SK-MEL-5 (cell line): Measurements from ENCODE around the gene MYLK2. TPM values are rescaled to one million over a fixed set of nuclear protein-coding genes. Genes with fewer than 3 reads are reported as not detected.

Experiments
- DNase-seq: peaks from one replicate; pipeline ENCODE4 v3.0.0-alpha.2; 2016; ENCODE audit warnings: low read depth, low spot score
- in situ Hi-C: cut with HindIII; loops from 2 replicates; pipeline ENCODE4 v1.10.0; 2016; ENCODE audit warnings: low sequenced_read_pairs, high pct_unique_total_duplicates, low pct_unique_long_range_greater_than_20kb
- total RNA-seq: library from RNA; depleted of rRNA; stranded (reverse); fragments of >200 nt; shearing (Covaris generic); gene quantifications from 2 replicates; pipeline ENCODE4 v1.2.3, GENCODE V29; 2014

The MYLK2 gene
- total RNA-seq, 1 experiment from 2014 or later = not detected

DNA sequence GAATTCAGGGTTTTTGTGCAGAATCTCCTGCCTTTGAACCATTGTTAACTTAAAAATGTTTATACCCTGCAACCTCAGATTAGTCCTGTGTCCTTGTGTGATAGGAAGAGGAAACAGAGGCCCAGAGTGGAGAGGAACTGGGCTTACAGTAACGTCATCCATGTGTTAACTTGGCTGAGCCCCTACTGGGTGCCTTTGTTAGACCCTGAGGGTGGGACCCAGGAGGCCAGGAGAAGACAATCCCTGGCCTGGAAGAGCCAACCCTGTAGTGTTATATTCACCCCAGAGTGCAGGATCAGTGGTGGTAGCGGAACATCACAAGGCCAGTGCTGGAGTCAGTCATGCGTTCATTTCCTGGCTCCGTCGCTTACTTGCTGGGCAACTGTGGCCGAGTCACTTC lies 10.6 kb downstream of the MYLK2 start:
- in situ Hi-C loops = no loop called here

DNA sequence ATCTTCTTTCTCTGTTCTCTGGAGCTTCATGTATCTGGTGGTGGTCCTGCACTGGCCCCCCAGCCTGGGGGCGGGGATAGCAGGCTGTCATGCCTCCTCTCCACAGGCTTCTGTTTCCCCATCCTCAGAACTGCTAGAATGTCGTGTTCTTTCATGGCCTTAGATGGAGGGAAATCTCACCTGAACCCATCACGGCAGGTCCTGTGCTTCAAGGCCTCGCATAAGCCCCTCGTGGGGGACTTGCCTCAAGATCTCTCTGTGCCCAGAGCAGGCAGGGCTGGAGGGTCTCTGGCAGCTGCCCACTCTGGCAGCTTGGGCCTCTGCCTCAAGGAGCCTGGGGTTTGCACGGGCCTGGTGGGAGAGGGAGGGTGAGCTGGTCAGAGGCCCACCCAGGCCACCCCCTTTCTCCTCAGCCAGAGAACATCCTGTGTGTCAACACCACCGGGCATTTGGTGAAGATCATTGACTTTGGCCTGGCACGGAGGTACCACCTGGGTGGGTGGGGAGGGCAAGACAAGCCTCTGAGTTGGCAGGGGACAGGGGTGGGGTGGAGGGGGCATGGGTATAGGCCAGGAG lies 11.3 kb downstream of the MYLK2 start:
- in situ Hi-C loops = no loop called here
- no peak for DNase-seq

More for the DNA sequence above, 10.6 kb downstream of the MYLK2 start:
- DNase-seq = no peak

DNA sequence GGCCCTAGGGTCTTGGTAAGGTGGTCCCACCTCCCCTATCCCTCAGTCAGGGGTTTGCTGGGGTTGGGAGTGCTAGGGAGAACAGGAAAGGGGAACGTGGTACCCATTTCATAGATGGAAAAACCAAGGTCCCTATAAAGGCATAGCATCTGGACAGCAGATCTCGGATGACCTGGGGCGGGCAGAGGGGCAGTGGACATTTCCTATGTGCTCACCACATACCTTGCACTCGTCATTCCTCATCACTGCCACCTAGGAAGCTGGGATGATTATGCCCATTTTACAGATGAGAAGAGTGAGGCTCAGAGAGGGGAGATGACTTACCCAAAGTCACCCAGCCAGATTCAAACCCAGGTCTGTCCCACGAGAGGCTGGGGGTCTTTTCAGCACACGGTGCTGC lies 12.1 kb downstream of the MYLK2 start:
- no peak for DNase-seq
- in situ Hi-C loops = no loop called here

DNA sequence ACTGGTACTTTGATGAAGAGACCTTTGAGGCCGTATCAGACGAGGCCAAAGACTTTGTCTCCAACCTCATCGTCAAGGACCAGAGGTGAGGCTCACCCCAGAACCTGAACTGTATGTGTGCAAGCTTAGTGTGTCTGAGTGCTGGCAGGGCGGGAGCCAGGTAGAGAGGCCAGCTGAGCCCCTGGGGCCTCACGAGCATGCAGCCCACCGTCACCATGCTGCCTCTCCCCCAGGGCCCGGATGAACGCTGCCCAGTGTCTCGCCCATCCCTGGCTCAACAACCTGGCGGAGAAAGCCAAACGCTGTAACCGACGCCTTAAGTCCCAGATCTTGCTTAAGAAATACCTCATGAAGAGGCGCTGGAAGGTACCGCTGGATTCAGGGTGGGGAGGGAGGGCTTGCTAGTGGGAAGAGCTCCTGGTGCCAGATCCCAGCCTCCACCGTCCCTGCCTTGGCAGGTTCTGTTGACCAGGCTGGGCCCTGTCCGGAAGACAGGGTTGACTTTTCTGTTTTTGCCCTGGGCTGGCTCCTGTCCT lies 12.7 kb downstream of the MYLK2 start:
- in situ Hi-C loops = no loop called here
- DNase-seq = no peak

DNA sequence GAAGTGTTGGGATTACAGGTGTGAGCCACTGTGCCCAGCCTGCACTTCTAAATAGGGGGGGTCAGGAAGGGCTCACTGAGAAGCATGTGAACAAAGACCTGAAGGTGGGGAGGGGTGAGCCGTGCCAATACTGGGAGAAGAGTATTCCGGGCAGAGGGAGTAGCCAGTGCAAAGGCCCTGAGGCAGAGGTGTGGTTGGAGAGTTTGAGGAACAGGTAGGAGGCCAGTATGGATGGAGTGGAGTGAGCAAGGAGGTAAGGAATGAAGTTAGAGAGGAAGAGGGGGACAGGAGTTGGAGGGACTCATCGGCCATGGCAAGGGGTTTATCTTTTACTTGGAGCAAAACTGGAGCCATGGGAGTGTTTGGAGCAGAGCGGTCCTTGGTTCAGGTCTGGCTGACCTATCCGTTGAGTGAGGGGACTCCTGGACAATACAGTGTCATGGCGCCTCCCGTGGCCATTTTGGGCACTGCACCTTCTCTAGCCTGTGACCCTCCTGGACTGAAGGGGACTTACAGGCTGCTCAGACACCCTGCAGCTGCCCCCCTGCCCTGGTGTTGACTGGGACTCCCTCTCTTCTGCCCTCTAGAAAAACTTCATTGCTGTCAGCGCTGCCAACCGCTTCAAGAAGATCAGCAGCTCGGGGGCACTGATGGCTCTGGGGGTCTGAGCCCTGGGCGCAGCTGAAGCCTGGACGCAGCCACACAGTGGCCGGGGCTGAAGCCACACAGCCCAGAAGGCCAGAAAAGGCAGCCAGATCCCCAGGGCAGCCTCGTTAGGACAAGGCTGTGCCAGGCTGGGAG lies 14.2 kb downstream of the MYLK2 start:
- DNase-seq = peak; percentile 78
- in situ Hi-C loops = no loop called here

DNA sequence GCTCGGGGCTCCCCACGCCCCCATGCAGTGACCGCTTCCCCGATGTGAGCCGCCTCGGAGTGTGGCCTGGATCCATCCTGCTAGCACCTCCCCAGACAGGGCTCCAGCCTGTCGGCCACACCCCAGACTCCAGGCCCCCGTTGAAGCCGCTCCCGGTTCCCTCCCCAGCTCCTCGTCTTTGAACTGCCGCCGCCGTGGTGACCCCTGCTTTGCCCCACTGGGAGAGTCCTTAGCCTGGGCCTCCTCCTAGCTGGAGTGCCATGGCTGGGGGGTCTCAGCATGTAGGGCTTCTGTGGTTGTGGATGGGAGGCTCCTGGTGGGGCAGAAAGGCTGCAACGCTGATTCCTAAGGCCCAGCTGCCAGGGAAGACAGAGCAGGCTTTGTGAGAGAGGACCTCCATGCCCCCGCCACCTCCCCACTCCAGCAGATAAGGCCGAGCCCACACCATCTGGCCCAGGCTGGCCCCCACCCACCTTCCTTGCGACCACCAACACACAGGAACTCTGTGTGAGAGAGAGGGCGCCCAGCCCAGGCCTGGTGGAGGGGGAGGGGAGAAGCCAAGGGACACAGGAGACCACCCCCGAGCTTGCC lies 14.9 kb downstream of the MYLK2 start:
- in situ Hi-C loops = no loop called here
- DNase-seq = no peak

DNA sequence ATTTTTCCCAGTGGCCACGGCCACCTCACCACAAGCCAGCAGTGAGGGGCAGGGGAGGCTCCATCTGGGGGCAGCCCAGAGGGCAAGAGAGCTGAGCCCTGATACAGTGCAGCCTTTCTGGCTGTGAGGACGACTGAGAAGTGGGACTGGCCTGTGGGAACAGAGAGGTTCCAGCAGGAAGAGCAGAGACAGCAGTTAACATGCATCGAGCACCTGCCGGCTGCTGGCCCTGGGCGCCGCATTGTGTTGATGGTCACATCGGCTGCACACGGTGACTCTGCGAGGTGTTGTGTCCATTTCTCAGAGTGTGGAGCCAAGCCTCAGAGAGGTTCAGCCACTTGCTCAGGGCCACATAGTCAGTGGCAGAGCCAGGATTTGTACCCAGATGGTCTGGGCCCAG lies 16.4 kb downstream of the MYLK2 start:
- DNase-seq = no peak
- in situ Hi-C loops = no loop called here

DNA sequence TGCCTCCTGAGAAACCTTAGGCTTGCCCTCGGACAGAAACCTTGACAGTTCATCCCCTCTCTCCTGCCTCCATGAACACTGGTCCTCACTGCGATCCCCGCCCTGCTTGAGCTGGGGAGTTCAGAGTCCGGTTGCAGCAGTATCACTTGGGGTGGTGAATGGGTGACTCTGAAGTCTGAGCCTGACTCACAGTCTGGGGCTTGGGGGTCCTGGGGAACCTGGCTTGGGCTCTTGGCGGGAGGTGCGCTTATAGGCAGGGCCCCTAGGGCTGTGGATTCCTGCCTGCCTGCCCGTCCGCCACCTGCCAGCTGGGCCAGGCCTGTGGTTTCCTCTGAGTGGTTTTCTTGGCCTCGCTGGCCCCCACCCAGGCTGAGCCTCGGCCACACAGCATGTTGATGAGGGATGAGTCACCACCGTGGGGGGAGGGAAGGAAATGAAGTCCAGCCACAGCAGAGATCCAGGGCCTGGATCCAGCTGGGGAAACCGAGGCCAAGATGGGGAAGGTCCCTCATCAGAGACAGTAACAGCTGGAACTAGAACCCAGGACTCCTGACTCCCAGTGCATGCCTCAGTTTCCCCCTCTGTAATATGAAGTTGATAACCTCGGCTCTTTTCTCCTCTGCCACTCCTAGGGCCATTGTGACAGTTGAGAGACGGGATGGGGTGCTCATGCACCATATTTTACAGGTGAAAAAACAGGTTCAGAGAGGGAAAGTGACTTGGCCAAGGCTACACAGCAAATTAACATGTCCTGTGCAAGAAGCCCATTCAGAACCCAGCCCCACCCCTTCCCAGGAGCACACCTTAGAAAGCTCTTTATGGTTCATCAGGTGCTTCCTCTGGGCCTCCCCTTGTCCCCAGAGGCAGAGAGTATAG lies 17.1 kb downstream of the MYLK2 start:
- in situ Hi-C loops = no loop called here
- DNase-seq = peak; percentile 50

DNA sequence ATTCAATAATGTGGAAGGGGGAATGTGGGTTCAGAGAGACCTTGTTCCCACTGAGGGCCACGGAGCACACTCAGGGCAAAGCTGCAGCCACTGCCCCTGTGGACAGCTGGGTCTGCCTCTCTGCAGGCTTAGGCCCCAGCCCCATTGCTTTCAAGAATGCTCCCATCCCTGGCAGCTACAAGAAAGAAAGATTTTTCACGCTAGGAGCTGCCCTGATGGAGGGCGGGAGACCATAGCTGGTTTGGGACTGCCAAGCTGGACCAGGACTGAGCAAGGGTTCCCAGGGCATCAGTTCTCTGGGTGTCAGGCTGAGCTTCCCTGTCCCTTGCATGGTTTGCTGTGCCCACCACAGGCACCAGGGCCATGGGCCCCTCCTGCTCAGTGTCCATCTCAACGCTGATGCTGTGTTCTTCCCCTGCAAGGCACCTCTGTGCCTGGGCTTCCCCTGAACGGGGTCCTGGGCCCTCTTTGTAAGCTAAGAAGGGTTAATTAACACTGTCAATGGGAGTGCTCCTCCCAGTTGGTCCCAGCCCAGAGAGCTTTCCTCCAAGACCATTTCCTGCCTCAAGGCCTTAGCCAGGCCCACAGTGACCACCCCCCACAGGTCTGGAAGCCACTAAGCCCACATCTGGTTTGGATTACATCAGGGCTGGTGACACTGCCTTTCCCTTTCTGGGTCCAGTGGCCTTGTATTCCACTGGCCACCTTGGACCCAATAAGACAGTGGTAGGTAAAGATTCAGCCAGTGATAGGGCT lies 17.9 kb downstream of the MYLK2 start:
- no peak for DNase-seq
- in situ Hi-C loops = no loop called here

DNA sequence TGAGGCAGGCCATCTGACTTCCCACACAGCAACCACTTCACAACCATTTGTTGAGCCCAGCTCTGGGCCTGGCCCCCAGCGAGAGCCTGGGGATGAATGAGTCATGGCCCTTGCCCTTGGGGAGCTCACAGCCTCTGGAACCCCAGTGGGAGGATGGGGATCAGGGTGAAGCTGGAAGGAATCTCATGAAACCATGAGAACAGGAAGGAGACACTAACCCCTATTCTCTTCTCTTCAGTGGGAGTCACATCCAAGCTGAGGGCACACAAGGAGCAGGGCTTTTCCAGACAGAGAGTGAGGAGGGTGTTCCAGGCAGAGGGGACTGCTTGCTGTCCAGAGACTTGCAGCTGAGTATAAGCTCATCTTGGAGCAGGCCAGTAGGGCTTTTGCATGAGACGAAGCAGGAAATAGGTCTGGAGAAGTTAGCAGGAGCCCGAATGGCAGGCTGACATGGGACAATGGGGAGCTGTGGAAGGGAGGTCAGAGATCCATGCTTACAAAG lies 18.8 kb downstream of the MYLK2 start:
- DNase-seq = no peak
- in situ Hi-C loops = no loop called here

DNA sequence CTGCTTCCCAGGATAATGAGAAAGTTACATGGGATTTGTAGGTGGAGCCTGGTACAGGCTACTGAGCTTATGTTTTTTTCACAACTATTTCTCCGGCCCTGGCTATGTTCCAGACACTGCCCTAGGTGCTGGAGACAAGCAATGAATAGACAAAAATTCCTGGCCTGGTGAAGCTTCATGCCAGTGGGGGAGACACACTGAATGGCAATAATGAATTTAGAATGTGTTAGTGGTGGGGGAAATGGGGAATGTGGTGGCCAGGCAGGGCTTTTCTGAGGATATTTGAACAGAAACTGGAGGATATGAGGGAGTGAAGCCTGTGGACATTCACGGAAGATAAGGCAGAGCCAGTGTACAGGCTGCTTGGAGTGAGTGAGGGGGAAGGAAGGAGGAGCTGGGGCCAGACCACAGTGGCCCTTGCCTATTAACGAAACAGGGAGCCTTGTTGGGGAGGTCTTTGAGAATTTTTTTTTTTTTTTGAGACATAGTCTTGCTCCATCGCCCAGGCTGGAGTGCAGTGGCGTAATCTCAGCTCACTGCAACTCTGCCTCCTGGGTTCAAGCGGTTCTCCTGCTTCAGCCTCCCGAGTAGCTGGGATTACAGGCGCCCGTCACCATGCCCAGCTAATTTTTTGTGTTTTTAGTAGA lies 19.6 kb downstream of the MYLK2 start:
- DNase-seq = no peak
- in situ Hi-C loops = no loop called here

DNA sequence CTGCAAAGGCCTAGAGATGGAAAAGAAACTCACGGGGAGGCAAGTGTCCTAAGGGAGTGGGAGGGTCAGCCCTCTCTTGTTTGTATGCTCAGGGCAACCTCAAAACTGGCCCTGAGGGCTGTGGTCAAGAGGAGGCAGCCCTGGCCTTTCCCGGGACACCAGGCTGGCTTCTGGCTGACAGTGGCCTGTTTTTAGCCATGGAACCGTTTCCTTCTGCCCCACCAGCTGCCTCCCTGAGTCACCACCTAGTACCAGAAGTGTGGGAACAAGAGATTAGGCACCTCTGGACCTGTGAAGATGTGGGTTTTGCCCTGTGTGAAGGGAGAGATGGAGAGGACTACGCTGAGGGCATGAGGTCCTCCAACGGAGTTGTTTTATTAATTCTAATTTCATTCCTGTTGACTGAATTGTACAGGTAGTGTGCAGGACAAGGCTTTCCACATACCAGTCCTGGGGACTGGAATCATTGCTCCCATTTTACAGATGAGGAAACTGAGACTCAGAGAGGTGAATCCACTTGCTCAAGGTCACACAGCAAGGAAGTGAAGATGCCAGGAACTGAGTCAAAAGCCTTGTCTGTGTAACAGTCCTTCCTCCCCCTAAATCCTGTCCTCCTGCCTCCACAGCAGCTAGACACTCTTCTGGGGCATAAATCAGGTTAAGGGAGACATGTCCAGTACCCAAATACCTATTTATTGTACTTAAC lies 20.8 kb downstream of the MYLK2 start:
- DNase-seq = no peak
- in situ Hi-C loops = no loop called here

DNA sequence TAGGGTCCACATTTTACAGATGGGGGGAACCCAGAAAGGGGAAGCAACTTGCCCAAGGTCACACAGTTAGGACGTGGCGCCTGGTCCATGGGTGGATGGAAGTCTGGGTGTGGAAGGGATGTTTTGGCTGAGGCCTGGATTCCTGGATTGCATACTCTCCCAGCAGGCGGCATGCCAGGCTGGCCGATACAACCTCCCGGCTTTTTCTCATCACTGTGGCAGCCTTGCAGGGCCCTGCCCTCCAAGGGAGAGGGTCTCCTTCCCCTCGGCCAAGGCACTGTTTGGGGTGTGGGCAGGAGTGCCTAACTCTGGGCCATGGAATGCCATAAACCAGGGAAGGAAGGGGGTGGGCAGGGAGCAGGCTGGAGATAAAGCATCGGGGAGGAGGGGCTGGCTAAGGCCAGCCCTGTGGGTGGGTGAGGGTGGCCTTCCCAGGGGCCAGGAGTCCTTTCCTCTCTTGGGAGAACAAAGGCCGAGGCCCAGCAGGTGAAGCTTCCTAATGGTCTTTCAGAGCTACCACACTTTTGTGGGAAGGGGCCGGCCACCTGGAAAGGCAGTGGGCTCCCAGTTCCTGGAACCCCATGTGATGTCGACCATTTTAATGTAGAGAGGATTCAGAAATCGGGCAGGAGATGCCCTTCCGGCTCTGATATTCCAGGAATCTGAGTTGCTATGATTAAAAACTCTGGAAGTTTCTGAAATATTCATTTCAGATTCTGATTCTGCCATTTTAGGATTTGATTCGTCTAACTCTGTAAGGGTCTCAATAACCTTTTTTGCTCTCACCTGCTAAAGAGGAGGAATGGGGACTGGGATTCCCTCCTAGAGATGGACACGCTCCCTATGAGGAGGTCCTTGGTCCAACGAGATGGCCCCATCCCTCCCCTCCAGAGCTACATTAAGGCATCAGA lies 22.0 kb downstream of the MYLK2 start:
- in situ Hi-C loops = no loop called here
- DNase-seq = no peak

DNA sequence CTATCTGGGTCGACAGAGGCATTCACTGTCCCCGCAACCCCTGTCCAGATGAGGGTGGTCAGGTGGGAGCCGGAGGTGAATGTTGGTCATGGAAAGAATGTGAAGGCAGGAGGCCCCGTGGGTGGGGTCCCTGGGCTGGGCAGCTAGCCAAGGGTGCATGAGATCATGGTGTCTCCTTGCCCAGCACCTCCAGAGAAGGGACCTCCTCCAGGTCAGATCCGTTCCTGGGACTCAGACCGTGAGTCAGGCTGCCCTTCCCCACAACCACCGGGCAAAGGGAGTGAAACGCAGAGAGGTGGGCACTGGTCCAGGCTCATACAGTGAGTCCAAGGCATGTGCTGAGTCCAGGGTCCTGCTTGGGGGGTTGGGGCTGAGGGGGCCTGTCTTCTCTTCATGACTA lies 22.8 kb downstream of the MYLK2 start:
- in situ Hi-C loops = no loop called here
- DNase-seq = no peak

DNA sequence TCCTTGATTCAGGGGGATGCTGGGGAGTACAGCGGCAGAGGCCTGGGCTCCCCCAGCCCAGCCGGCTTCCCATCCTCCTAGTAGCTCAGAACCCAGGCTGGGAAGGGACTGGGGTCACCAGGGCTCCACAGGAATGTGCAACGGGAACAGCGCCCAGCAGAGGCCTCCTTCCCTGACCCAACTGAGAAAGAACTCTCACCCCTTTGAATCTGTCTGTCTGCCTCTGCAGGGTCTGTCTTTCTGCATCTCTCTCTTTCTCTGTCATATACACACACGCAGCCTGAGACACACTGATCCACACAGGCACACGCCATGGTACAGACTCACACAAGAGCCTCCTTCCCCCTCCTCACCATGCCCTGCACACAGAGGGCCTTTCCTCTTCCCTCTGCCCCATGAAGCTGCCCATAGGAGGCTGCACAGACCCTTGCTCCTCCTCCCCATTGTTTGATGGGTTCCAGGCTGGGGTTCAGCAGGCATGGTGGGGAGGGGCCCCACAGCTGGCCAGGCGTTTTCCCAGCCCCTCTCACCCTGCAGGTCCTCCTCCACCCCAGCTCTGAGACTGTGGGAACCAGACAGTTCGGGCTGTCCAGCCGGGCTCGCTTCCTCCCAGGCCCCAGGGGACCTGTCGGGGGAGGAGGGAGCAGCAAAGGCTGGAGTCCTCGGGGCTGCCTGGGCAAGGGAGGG lies 23.5 kb downstream of the MYLK2 start:
- in situ Hi-C loops = no loop called here
- no peak for DNase-seq
